ENCODE measurements around the gene ZNRD2.

The ZNRD2 gene

GRCh38 chr11:65538232-65538914 is 31.9 kb upstream of the ZNRD2 start:
- no peak for DNase-seq

DNA sequence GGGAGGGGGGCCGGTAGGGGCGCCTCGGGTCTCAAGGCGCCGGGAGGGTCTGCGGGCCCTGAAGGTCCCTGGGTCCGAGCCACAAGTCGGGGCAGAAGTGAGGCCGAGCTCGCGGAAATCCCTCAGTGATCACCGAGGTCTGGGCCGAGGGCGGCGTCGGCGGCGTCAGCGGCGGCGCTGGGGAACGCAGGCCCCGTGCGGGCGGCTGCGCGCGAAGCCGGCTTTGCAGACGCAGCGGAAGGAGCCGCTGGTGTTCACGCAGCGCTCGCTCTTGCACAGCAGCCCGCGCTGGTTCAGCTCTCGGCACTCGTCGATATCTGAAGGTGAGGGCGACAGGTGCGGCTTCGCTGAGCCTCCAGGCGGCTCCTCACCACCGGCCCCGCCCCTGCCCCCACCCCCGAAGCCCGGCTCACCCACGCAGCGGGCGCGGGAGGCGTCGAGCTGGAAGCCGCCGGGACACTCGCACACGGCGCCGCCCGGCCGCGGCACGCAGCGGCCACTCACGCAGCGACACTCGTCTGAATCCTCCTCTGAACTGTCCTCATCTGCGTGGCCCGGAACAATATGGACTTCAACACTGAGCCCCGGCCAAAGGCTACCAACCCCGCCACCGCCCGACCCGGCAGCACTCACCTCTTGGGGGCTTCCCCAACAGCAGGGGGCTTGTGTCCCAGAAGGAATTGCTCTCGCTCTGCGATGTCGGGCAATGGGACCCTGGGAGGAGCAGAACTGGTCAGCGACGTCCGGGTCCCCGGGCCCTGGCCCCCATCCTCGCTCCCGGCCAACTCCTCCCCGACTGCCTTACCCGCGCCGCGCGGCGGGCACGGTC is 31.1 kb upstream of the ZNRD2 start:
- DNase-seq, result no peak

GRCh38 chr11:65539744-65540289 is 30.5 kb upstream of the ZNRD2 start:
- DNase-seq, result no peak

- DNase-seq, result peak; percentile 87
These were observed 29.8 kb upstream of the ZNRD2 start for GRCh38 chr11:65540290-65541092.

GRCh38 chr11:65541093-65541982 is 28.9 kb upstream of the ZNRD2 start:
- DNase-seq, result no peak

GRCh38 chr11:65542738-65543390 is 27.4 kb upstream of the ZNRD2 start:
- no peak for DNase-seq

DNA sequence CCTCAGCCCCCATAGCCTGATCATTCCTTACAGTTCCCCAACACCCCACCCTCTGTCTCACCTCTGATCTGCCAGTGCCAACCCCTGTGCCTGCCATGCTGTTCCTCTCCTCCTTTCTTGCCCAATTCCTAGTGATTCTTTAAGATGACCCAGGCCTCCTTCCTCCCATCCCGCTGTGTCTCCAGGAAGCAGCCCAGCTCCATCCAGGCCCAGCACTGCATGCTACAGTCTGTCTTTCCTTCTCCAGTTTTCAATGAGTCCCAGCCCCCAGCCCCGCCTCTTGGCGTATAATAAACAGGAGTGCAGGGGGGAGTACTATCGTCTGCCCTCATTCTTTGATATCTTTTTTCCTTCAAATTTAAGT is 24.4 kb upstream of the ZNRD2 start:
- no peak for DNase-seq

GRCh38 chr11:65546217-65546958 is 23.9 kb upstream of the ZNRD2 start:
- DNase-seq, result peak; percentile 99

DNA sequence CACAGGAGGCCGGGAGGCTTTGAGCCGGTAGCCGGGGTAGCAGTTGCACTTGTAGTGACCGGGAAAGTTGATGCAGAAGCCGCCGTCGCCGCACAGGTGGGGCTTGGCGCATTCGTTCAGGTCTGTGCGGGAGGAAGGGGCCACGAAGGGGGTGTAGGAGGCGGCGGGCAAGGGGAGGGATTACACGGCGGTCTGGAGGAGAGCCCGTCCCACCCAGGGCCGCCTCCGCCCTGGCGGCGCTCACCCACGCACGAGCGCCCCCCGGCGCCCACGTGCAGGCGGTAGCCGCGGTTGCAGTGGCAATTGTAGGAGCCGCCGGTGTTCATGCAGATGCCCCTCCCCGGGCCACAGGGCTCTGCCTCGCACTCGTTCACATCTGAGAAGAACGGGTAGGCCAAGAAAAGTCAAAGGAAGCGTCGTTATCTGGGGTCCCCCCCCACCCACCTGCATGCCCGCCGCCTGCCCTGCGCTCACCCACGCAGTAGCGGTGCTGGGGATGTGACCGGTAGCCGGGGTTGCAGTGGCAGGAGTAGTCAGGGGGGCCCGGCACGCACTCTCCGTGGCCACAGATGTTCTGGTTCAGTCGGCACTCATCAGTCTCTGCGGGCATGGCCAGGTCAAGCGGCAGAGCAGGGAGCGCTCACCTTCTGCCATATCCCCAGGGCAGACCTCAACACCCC is 22.7 kb upstream of the ZNRD2 start:
- DNase-seq, result peak; percentile 25

DNA sequence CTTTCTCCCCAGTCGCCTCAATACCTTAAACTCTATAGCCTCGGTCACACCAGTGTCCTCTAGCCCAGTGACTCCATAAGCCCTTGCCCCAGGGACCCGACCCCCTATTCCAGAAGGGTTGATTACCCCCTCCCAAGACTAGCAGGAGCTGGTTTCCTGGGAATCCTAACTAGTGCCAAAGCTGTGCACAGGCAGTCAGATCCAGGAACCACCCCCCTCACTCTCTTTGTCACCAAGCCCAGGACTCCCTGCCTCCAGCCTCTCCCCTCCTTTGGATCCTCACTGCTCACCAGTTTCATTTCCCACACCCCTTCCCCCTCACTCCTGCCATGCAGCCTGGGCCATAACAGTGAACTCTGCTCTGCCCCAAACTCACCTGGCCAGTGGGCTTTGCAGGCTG is 21.9 kb upstream of the ZNRD2 start:
- no peak for DNase-seq

GRCh38 chr11:65549096-65549495 is 21.2 kb upstream of the ZNRD2 start:
- no peak for DNase-seq

DNA sequence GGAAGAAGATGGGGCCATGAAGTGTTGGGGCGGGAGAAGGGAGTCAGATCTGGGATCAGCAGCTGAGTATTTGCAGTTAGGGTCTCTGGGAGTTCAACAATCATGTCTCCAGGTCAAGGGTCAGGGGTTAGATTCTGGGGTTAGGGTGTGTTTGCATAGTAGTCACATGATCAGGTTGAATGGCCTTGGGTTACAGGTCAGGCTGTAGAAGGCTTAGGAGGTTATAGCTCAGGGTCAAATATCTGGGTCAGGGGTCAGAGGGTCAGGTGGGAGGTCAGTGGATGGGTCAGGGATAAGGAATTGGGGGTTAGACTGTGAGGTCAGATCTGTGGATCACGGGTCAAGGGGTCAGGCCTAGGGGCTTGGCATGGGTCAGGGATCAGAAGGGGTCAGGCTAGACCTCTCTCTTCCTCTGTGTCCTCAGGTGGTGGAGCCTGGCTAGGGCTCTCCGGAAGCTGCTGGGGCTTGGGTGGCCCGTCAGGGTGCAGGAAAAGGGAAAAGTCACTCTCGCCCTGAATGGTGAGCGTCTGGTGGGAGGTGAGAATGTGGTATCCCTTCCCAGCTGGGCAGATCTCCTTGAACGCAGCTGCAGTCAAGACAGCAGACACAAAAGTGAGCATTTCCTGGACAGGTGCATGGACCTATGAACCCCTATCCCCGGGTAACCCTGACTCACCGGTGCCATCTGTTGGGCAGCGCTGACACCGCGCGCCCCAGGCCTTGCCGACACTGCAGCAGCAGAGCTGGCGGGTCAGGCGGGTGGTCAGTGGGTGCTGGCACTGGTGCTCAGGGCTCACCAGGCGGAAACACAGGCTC is 18.5 kb upstream of the ZNRD2 start:
- DNase-seq, result peak; percentile 64

- DNase-seq, result no peak
These were observed 17.8 kb upstream of the ZNRD2 start for GRCh38 chr11:65552388-65552951.

- peak; percentile 74 for DNase-seq
These were observed 16.8 kb upstream of the ZNRD2 start for GRCh38 chr11:65553301-65554001.

DNA sequence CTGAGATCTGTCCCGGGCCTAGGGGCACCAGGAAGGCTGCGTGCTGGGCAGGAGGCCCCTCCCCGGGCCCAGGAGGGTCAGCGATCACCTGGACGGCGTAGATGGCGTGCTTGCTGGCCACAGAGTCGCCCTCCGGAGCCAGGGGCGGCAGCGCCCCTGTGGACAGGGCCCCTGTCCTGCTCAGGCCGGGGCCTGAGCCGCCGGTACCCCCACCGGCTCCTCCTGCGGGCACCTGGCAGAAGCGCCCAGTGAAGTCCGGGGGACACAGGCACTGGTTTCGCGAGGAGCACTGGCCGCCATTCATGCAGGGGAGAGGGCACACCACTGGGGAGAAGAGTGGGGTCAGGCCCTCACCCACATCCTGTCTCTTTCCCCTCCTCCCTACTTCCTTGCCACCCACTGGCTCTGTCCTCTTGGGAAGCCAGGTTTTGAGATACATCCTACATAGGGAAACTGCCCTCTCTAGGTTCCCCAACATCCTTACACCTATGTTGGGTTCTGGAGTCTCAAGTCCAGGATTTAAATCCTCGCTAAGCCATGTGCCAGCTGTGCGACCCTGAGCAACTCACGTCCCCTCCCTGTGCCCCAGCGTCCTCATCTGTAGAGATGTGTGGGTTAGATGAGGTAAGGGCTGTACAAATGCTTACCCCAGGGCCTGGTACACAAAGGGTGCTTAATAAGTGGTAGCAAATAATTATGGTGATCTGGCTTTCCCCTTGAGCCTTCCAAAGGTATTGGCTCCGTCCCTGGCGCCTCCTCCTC is 16.0 kb upstream of the ZNRD2 start:
- no peak for DNase-seq

- no peak for DNase-seq
These were observed 15.3 kb upstream of the ZNRD2 start for GRCh38 chr11:65554842-65555430.

- DNase-seq, result no peak
These were observed 14.5 kb upstream of the ZNRD2 start for GRCh38 chr11:65555693-65556231.
